HCT116 (cell line): ENCODE measurements around the gene NT5C2. TPM values are rescaled to one million over a fixed set of nuclear protein-coding genes. Genes with fewer than 3 reads are reported as not detected.

Source experiments
- ATAC-seq: fragments of 200-7000 bp; cut with Tn5 transposase; 2 replicates; pipeline ENCODE4 v1.9.1; 2020; ENCODE audit warnings: mild to moderate bottlenecking, moderate library complexity
- BruUV-seq: library from RNA; stranded (reverse); fragments of 400-500 nt; replicated peaks from 2 replicates; lab custom pipeline; 2021; lab: Mats Ljungman, UMichigan
- CTCF ChIA-PET: fragments of 300-600 bp; sonication (Branson Sonifier 250); formaldehyde crosslinking; loops from one replicate; lab custom pipeline; 2021; ENCODE audit warnings: antibody characterized with exemption; lab: Charles Lee
- POLR2A ChIA-PET: fragments of 300-600, 350-600 bp; sonication (Branson Sonifier 250); formaldehyde crosslinking; loops from one replicate; lab custom pipeline; 2021; ENCODE audit warnings: antibody characterized with exemption; lab: Charles Lee
- RAD21 ChIA-PET, 2 experiments: fragments of 300-600 bp; sonication (Branson Sonifier 250); formaldehyde crosslinking; loops; one replicate each; lab custom pipeline; 2023; ENCODE audit warnings: low total read pairs in 2 of 2; ENCODE audit not compliant: uncharacterized antibody in 2 of 2, unreplicated experiment in 2 of 2, low non-redundant PET in 1 of 2; lab: Charles Lee
- DNase-seq: peaks from one replicate; pipeline ENCODE4 v3.0.0-alpha.2; 2010; ENCODE audit warnings: low read depth, low spot score
- H2AFZ ChIP-seq: fragments of 200-600 bp; shearing (Covaris generic), sonication (generic); 2 replicates; pipeline ENCODE4 v1.6.1; 2017; ENCODE audit warnings: low read depth, mixed run types, mixed read lengths, antibody characterized with exemption, low read length; ENCODE audit not compliant: poor library complexity, severe bottlenecking
- H3K27ac ChIP-seq: 2 replicates; pipeline ENCODE4 v1.5.1; 2012; ENCODE audit warnings: low read depth, low read length
- H3K27me3 ChIP-seq: fragments of 200-600 bp; sonication (generic); 2 replicates; pipeline ENCODE4 v1.6.1; 2016; ENCODE audit warnings: mixed run types, low read length, mixed read lengths; ENCODE audit not compliant: insufficient read depth
- H3K36me3 ChIP-seq, 2 experiments: fragments of 200-500 bp in 1 of 2; fragments of 200-600 bp in 1 of 2; sonication (Bioruptor generic) in 1 of 2; sonication (generic) in 1 of 2; 2 replicates each; pipeline versions ENCODE4 v1.5.1 to v1.6.1; 2014 to 2016; ENCODE audit warnings: low read length in 2 of 2, inconsistent platforms in 1 of 2, mixed read lengths in 1 of 2, mixed run types in 1 of 2; ENCODE audit not compliant: insufficient read depth in 2 of 2, control insufficient read depth in 1 of 2
- H3K4me1 ChIP-seq, 2 experiments: fragments of 200-600 bp in 1 of 2; sonication (generic) in 1 of 2; 2 replicates each; pipeline versions ENCODE4 v1.5.1 to v1.6.1; 2012 to 2017; ENCODE audit warnings: low read length in 2 of 2, inconsistent platforms in 1 of 2, mild to moderate bottlenecking in 1 of 2, mixed read lengths in 1 of 2, mixed run types in 1 of 2, moderate library complexity in 1 of 2; ENCODE audit not compliant: insufficient read depth in 2 of 2, control insufficient read depth in 1 of 2
- H3K4me2 ChIP-seq: fragments of 200-600 bp; sonication (generic); 2 replicates; pipeline ENCODE4 v1.6.1; 2017; ENCODE audit warnings: mixed run types, low read length, mixed read lengths
- H3K4me3 ChIP-seq, 2 experiments: fragments of 200-600 bp in 1 of 2; sonication (generic) in 1 of 2; replicated peaks in 1 of 2; 2 replicates each; pipeline ENCODE4 v1.5.1; 2011 to 2016; ENCODE audit warnings: low read length in 2 of 2, control low read depth in 1 of 2, low read depth in 1 of 2, mild to moderate bottlenecking in 1 of 2, mixed read lengths in 1 of 2, mixed run types in 1 of 2
- H3K79me2 ChIP-seq: fragments of 200-600 bp; sonication (generic); 2 replicates; pipeline ENCODE4 v1.6.1; 2017; ENCODE audit warnings: mild to moderate bottlenecking, mixed run types, low read length, moderate library complexity, mixed read lengths; ENCODE audit not compliant: insufficient read depth
- H3K9ac ChIP-seq: fragments of 200-600 bp; sonication (generic); 2 replicates; pipeline ENCODE4 v1.6.1; 2016; ENCODE audit warnings: low read length, mixed read lengths
- H3K9me2 ChIP-seq: fragments of 200-600 bp; sonication (generic), shearing (Covaris generic); 2 replicates; pipeline ENCODE4 v1.6.1; 2017; ENCODE audit warnings: mixed run types, mild to moderate bottlenecking, moderate library complexity; ENCODE audit not compliant: insufficient read depth
- H3K9me3 ChIP-seq, 2 experiments: fragments of 200-500 bp in 1 of 2; fragments of 200-600 bp in 1 of 2; sonication (Bioruptor generic) in 1 of 2; sonication (generic) in 1 of 2; 2 replicates each; pipeline ENCODE4 v1.6.1; 2014 to 2017; ENCODE audit warnings: low read length in 2 of 2, mixed read lengths in 2 of 2, inconsistent platforms in 1 of 2, low read depth in 1 of 2, mild to moderate bottlenecking in 1 of 2, mixed run types in 1 of 2, moderate library complexity in 1 of 2; ENCODE audit not compliant: control insufficient read depth in 1 of 2, insufficient read depth in 1 of 2
- H4K20me1 ChIP-seq: fragments of 200-600 bp; sonication (generic), shearing (Covaris generic); 2 replicates; pipeline ENCODE4 v1.6.1; 2017; ENCODE audit warnings: mixed run types, mild to moderate bottlenecking, moderate library complexity; ENCODE audit not compliant: insufficient read depth
- CBX3 ChIP-seq: IDR thresholded peaks from 2 replicates; pipeline ENCODE4 v1.6.1; 2012; ENCODE audit warnings: low read depth
- ELF1 ChIP-seq: IDR thresholded peaks from 2 replicates; pipeline ENCODE4 v1.6.1; 2012; ENCODE audit warnings: low read depth, borderline replicate concordance
- EZH2 ChIP-seq: fragments of 200-600 bp; sonication (generic); IDR thresholded peaks from 2 replicates; pipeline ENCODE4 v1.6.1; 2017; ENCODE audit warnings: antibody characterized with exemption, mixed run types
- EZH2phosphoT487 ChIP-seq: fragments of 200-600 bp; IDR thresholded peaks from 2 replicates; pipeline ENCODE4 v1.6.1; 2018; ENCODE audit warnings: antibody characterized with exemption, borderline replicate concordance
- FOSL1 ChIP-seq: IDR thresholded peaks from 2 replicates; pipeline ENCODE4 v1.6.1; 2012; ENCODE audit warnings: low read depth
- POLR2A ChIP-seq: IDR thresholded peaks from 2 replicates; pipeline ENCODE4 v1.7.0; 2011; ENCODE audit warnings: borderline replicate concordance; ENCODE audit not compliant: insufficient read depth, insufficient read length; ENCODE audit errors: extremely low read depth
- POLR2AphosphoS5 ChIP-seq: IDR thresholded peaks from 2 replicates; pipeline ENCODE4 v1.6.1; 2011; ENCODE audit warnings: mild to moderate bottlenecking, low read depth, low read length, moderate library complexity
- SP1 ChIP-seq: IDR thresholded peaks from 2 replicates; pipeline ENCODE4 v1.6.1; 2012; ENCODE audit warnings: low read depth
- TCF7L2 ChIP-seq: IDR thresholded peaks from 2 replicates; pipeline ENCODE4 v1.7.0; 2011; ENCODE audit warnings: borderline replicate concordance, inconsistent platforms; ENCODE audit not compliant: insufficient read depth, insufficient read length; ENCODE audit errors: extremely low read depth
- intact Hi-C: fragments of 100-400 bp; cut with micrococcal nuclease; formaldehyde crosslinking; loops from 2 replicates; pipeline ENCODE4 v1.10.0; 2022
- total RNA-seq: library from RNA; stranded (reverse); gene quantifications from one replicate; pipeline ENCODE4 v1.2.1, GENCODE V29; 2021; ENCODE audit not compliant: unreplicated experiment
- TF ChIP-seq, protein P1 (sequence below), 3 experiments: fragments of 200-600 bp in 1 of 3; sonication (generic) in 1 of 3; IDR thresholded peaks in 2 of 3; conservative IDR thresholded peaks in 1 of 3; 2 replicates each; pipeline ENCODE4 v1.5.1; 2012 to 2017; ENCODE audit warnings: low read depth in 2 of 3, low read length in 2 of 3, antibody characterized with exemption in 1 of 3, borderline replicate concordance in 1 of 3, control low read depth in 1 of 3, mild to moderate bottlenecking in 1 of 3, mixed read lengths in 1 of 3, mixed run types in 1 of 3, moderate library complexity in 1 of 3; ENCODE audit not compliant: insufficient read depth in 1 of 3
- TF ChIP-seq, protein P2 (sequence below): IDR thresholded peaks from 2 replicates; pipeline ENCODE4 v1.6.1; 2012
- TF ChIP-seq, protein P3 (sequence below): IDR thresholded peaks from 2 replicates; pipeline ENCODE4 v1.6.1; 2012; ENCODE audit warnings: low read depth

The NT5C2 gene
- total RNA-seq, 1 experiment from 2014 or later = 63.0 TPM

DNA sequence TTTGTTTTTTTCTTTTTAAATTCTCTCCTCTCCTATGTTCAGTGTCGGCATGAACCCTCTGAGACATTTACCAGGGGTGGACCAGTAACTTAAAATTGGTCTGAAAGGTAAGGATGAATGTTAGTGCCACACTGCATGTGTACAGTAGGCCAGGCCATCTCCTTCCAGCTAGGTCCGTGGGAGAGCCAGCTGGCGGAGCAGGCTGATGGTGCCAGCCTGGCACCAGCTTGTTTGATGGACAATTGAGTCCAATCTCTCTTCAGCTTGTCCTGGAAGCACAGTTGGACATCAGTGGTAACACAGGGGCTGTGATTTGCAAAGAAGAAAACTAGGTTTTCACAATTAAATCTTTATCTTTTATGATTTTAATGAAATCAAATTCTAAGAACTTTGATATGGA lies 138.5 kb downstream of the NT5C2 start:
- ChIA-PET RAD21 (no interaction called here), POLR2A (interaction anchor here (1.4 kb wide), 1 partner anchor 136 kb away, joined by 3 read pairs; the partner anchor contains the start of gene CNNM2), CTCF (interaction anchor here (2.2 kb wide), 1 partner anchor 137 kb away, joined by 8 read pairs; the partner anchor contains the start of gene CNNM2)
- BruUV-seq = no TSS peak
- intact Hi-C loops = no loop called here
- Histone ChIP-seq H3K9ac (no peak overlapping the region), H3K36me3 (no peaks in the 10 kb centered on the region), H2AFZ (no peak overlapping the region), H3K9me2 (no peaks in the 10 kb centered on the region), H3K79me2 (no peaks in the 10 kb centered on the region), H3K27me3 (no peaks in the 10 kb centered on the region), H3K9me3 (no peaks in the 10 kb centered on the region), H3K4me2 (no peak overlapping the region), H3K4me1 (peaks cover 4 to 13% of the 10 kb centered on the region in 2 experiments; a peak in 3 of 4 replicates), H3K27ac (no peak overlapping the region), H3K4me3 (no peak overlapping the region), H4K20me1 (no peaks in the 10 kb centered on the region)
- ATAC-seq (no peak), DNase-seq (no peak)
- TF ChIP-seq SP1 (no peak), POLR2A (no peak), FOSL1 (no peak), CBX3 (no peak)

DNA sequence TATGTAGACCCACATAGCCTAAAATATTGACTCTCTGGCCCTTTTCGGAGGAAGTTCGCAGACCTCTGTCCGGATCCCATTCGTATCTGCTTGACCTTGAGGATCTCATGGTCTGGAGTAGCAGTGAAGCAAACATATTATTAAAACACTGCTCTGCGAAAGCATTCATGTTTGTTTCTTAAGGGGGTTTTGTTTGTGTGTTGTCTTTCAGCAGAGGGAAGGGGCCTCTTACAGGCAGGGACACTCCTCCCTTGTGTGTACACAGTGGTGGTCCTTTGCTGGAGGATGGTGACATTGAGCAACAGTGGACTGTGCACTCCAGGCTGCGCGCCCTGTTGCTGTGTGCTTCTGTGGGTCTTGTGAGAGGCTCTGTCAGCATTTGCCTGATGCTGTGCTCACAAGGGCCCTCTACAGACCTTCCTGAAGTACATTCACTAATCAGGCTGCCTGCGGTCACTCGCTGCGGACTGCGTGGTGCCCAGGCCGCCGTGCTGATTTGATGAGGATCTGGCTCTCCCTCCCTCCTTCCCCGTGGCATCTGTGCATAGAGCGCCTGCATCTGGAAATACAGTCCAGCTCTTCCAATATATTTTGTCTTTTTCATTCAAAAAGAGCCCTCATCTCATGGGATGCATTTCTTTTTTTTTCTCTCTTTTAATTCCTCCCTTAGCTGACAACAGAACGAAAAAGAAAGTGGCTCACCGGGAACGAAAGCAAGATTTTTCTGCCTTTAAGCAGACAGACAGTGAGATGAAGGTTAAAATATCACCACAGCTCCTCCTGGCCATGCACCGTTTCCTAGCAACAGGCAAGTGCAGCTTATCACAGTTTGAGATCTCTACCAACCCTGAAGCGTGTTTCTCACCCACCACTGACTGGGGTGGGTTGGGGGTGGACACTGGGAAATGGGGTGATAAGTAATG lies 139.2 kb downstream of the NT5C2 start:
- Histone ChIP-seq H3K4me1 (peaks cover 4 to 17% of the 10 kb centered on the region in 2 experiments; a peak in 3 of 4 replicates), H3K9me2 (no peaks in the 10 kb centered on the region), H3K27ac (no peak overlapping the region), H3K4me2 (no peak overlapping the region), H3K9me3 (no peaks in the 10 kb centered on the region), H3K36me3 (no peaks in the 10 kb centered on the region), H3K27me3 (no peaks in the 10 kb centered on the region), H4K20me1 (no peaks in the 10 kb centered on the region), H3K4me3 (no peak overlapping the region), H3K79me2 (no peaks in the 10 kb centered on the region), H2AFZ (no peak overlapping the region), H3K9ac (no peak overlapping the region)
- ChIA-PET CTCF (interaction anchor here (2.2 kb wide), 1 partner anchor 136 kb away, joined by 8 read pairs; the partner anchor contains the start of gene CNNM2), RAD21 (no interaction called here), POLR2A (interaction anchor here (1.4 kb wide), 1 partner anchor 136 kb away, joined by 3 read pairs; the partner anchor contains the start of gene CNNM2)
- ATAC-seq (peak; percentile 90), DNase-seq (no peak)
- intact Hi-C loops = no loop called here
- BruUV-seq = no TSS peak
- TF ChIP-seq, protein P1, sequence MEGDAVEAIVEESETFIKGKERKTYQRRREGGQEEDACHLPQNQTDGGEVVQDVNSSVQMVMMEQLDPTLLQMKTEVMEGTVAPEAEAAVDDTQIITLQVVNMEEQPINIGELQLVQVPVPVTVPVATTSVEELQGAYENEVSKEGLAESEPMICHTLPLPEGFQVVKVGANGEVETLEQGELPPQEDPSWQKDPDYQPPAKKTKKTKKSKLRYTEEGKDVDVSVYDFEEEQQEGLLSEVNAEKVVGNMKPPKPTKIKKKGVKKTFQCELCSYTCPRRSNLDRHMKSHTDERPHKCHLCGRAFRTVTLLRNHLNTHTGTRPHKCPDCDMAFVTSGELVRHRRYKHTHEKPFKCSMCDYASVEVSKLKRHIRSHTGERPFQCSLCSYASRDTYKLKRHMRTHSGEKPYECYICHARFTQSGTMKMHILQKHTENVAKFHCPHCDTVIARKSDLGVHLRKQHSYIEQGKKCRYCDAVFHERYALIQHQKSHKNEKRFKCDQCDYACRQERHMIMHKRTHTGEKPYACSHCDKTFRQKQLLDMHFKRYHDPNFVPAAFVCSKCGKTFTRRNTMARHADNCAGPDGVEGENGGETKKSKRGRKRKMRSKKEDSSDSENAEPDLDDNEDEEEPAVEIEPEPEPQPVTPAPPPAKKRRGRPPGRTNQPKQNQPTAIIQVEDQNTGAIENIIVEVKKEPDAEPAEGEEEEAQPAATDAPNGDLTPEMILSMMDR (IDR thresholded peaks at IDR 0.05 in 2 of 3, conservative IDR thresholded peaks at IDR 0.05 in 1 of 3; ENCODE audit: borderline replicate concordance in 1 of 3, insufficient read depth in 1 of 3, low read depth in 2 of 3, low read length in 2 of 3) = peak; percentile 16 to 37 (median 35); a peak in 5 of 6 replicates
- TF ChIP-seq, protein P2, sequence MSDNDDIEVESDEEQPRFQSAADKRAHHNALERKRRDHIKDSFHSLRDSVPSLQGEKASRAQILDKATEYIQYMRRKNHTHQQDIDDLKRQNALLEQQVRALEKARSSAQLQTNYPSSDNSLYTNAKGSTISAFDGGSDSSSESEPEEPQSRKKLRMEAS = no peak
- no peak for TF ChIP-seq POLR2AphosphoS5
- no peak for TF ChIP-seq EZH2
- TF ChIP-seq, protein P3, sequence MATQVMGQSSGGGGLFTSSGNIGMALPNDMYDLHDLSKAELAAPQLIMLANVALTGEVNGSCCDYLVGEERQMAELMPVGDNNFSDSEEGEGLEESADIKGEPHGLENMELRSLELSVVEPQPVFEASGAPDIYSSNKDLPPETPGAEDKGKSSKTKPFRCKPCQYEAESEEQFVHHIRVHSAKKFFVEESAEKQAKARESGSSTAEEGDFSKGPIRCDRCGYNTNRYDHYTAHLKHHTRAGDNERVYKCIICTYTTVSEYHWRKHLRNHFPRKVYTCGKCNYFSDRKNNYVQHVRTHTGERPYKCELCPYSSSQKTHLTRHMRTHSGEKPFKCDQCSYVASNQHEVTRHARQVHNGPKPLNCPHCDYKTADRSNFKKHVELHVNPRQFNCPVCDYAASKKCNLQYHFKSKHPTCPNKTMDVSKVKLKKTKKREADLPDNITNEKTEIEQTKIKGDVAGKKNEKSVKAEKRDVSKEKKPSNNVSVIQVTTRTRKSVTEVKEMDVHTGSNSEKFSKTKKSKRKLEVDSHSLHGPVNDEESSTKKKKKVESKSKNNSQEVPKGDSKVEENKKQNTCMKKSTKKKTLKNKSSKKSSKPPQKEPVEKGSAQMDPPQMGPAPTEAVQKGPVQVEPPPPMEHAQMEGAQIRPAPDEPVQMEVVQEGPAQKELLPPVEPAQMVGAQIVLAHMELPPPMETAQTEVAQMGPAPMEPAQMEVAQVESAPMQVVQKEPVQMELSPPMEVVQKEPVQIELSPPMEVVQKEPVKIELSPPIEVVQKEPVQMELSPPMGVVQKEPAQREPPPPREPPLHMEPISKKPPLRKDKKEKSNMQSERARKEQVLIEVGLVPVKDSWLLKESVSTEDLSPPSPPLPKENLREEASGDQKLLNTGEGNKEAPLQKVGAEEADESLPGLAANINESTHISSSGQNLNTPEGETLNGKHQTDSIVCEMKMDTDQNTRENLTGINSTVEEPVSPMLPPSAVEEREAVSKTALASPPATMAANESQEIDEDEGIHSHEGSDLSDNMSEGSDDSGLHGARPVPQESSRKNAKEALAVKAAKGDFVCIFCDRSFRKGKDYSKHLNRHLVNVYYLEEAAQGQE = no peak
- no peak for TF ChIP-seq POLR2A
- TF ChIP-seq FOSL1 = no peak
- no peak for TF ChIP-seq EZH2phosphoT487
- TF ChIP-seq CBX3 = no peak; the same call in 1 of the 2 replicates
- no peak for TF ChIP-seq ELF1
- no peak for TF ChIP-seq TCF7L2
